H1 (cell line): ENCODE data around the gene ZCCHC17. TPM values are rescaled to one million over a fixed set of nuclear protein-coding genes. Genes with fewer than 3 reads are reported as not detected.

ENCODE experiments used
- CTCF ChIA-PET: fragments of 300-600 bp; sonication (Branson Sonifier 250); formaldehyde crosslinking; loops from one replicate; lab custom pipeline; 2021; ENCODE audit not compliant: partially characterized antibody; lab: Charles Lee
- POLR2A ChIA-PET: fragments of 300-600 bp; sonication (Branson Sonifier 250); formaldehyde crosslinking; loops from one replicate; lab custom pipeline; 2021; ENCODE audit warnings: inconsistent platforms; ENCODE audit not compliant: partially characterized antibody; lab: Charles Lee
- DNase-seq, 2 experiments: peaks; one replicate each; pipeline versions ENCODE4 v3.0.0 to v3.0.0-alpha.2; 2010 to 2022; ENCODE audit warnings: low spot score in 2 of 2, low read depth in 1 of 2, mixed read lengths in 1 of 2
- FAIRE-seq: peaks from 2 replicates; lab custom pipeline; 2011; peaks lifted over from hg19 to GRCh38; lab: Jason Lieb, UNC
- H2AFZ ChIP-seq: 2 replicates; pipeline ENCODE4 v1.8.1; 2012; ENCODE audit warnings: low read length, inconsistent platforms
- H2AK5ac ChIP-seq: 2 replicates; pipeline ENCODE4 v1.6.1; 2013; ENCODE audit warnings: low read depth, low read length
- H2BK120ac ChIP-seq: replicated peaks from 2 replicates; pipeline ENCODE3; 2013; ENCODE audit warnings: low read depth, low read length, inconsistent platforms
- H2BK12ac ChIP-seq: 2 replicates; pipeline ENCODE4 v1.6.1; 2013; ENCODE audit warnings: low read depth, low read length
- H2BK15ac ChIP-seq: 2 replicates; pipeline ENCODE4 v1.6.1; 2013; ENCODE audit warnings: low read length
- H2BK20ac ChIP-seq: 2 replicates; pipeline ENCODE4 v1.6.1; 2013; ENCODE audit warnings: low read length
- H2BK5ac ChIP-seq: 2 replicates; pipeline ENCODE4 v1.6.1; 2013; ENCODE audit warnings: low read depth, low read length
- H3K14ac ChIP-seq: 2 replicates; pipeline ENCODE4 v1.6.1; 2013; ENCODE audit warnings: inconsistent platforms; ENCODE audit not compliant: insufficient read length
- H3K18ac ChIP-seq: 2 replicates; pipeline ENCODE4 v1.6.1; 2013; ENCODE audit warnings: low read length; ENCODE audit errors: extremely low read depth
- H3K23ac ChIP-seq: 2 replicates; pipeline ENCODE4 v1.6.1; 2013; ENCODE audit warnings: inconsistent platforms; ENCODE audit not compliant: insufficient read length
- H3K23me2 ChIP-seq: 2 replicates; pipeline ENCODE4 v1.6.1; 2013; ENCODE audit warnings: low read depth, low read length
- H3K27ac ChIP-seq: 2 replicates; pipeline ENCODE4 v1.6.1; 2011; ENCODE audit warnings: low read depth, low read length, inconsistent platforms
- H3K27me3 ChIP-seq, 4 experiments: replicated peaks in 1 of 4; 1 replicate in 1 of 4; 2 replicates in 3 of 4; pipeline versions ENCODE4 v1.6.1 to v1.8.1; 2011 to 2013; ENCODE audit warnings: low read length in 3 of 4, mild to moderate bottlenecking in 3 of 4, inconsistent platforms in 2 of 4, mixed read lengths in 2 of 4, moderate library complexity in 1 of 4; ENCODE audit not compliant: control insufficient read depth in 3 of 4, insufficient read depth in 3 of 4; ENCODE audit errors: extremely low read depth in 1 of 4
- H3K36me3 ChIP-seq, 4 experiments: 2 replicates each; pipeline versions ENCODE4 v1.6.1 to v1.8.1; 2011 to 2013; ENCODE audit warnings: mild to moderate bottlenecking in 4 of 4, low read length in 3 of 4, moderate library complexity in 2 of 4, control low read depth in 1 of 4, inconsistent platforms in 1 of 4; ENCODE audit not compliant: insufficient read depth in 4 of 4, control insufficient read depth in 2 of 4
- H3K4ac ChIP-seq: replicated peaks from 2 replicates; pipeline ENCODE3; 2013; ENCODE audit warnings: low read length, low read depth, mixed read lengths, inconsistent platforms; ENCODE audit not compliant: insufficient read length
- H3K4me1 ChIP-seq, 4 experiments: replicated peaks in 1 of 4; 1 replicate in 1 of 4; 2 replicates in 3 of 4; pipeline versions ENCODE4 v1.6.1 to v1.8.1; 2011 to 2013; ENCODE audit warnings: low read length in 3 of 4, inconsistent platforms in 2 of 4, mixed read lengths in 1 of 4; ENCODE audit not compliant: insufficient read depth in 4 of 4, control insufficient read depth in 3 of 4
- H3K4me2 ChIP-seq, 2 experiments: 2 replicates each; pipeline versions ENCODE4 v1.6.1 to v1.8.1; 2011 to 2013; ENCODE audit warnings: low read depth in 2 of 2, low read length in 2 of 2, control low read depth in 1 of 2, inconsistent platforms in 1 of 2, mild to moderate bottlenecking in 1 of 2; ENCODE audit not compliant: insufficient read depth in 1 of 2
- H3K4me3 ChIP-seq, 4 experiments: fragments of 200-600, 300-600 bp in 1 of 4; sonication (generic), shearing (Covaris generic), sonication (Bioruptor Twin) in 1 of 4; 2 replicates each; pipeline versions ENCODE4 v1.5.1 to v1.8.1; 2011 to 2016; ENCODE audit warnings: low read length in 4 of 4, low read depth in 3 of 4, control low read depth in 2 of 4, inconsistent platforms in 2 of 4, mild to moderate bottlenecking in 2 of 4, mixed read lengths in 1 of 4, moderate library complexity in 1 of 4; ENCODE audit not compliant: insufficient read depth in 2 of 4; ENCODE audit errors: extremely low read depth in 1 of 4
- H3K56ac ChIP-seq: replicated peaks from 2 replicates; pipeline ENCODE3; 2013; ENCODE audit warnings: low read depth, mild to moderate bottlenecking, mixed read lengths, low read length, inconsistent platforms; ENCODE audit not compliant: insufficient read length
- H3K79me1 ChIP-seq: 2 replicates; pipeline ENCODE4 v1.6.1; 2013; ENCODE audit warnings: low read depth, low read length, control low read depth
- H3K79me2 ChIP-seq, 2 experiments: 2 replicates each; pipeline versions ENCODE4 v1.6.1 to v1.8.1; 2012 to 2013; ENCODE audit warnings: low read length in 2 of 2, mild to moderate bottlenecking in 2 of 2, inconsistent platforms in 1 of 2; ENCODE audit not compliant: insufficient read depth in 2 of 2, control insufficient read depth in 1 of 2
- H3K9ac ChIP-seq, 4 experiments: replicated peaks in 1 of 4; 1 replicate in 1 of 4; 2 replicates in 3 of 4; pipeline versions ENCODE4 v1.6.1 to v1.8.1; 2011 to 2013; ENCODE audit warnings: low read depth in 3 of 4, low read length in 3 of 4, control low read depth in 2 of 4, mild to moderate bottlenecking in 2 of 4, moderate library complexity in 2 of 4, inconsistent platforms in 1 of 4; ENCODE audit errors: extremely low read depth in 1 of 4
- H3K9me3 ChIP-seq, 2 experiments: 2 replicates each; pipeline versions ENCODE4 v1.6.1 to v1.8.1; 2012 to 2013; ENCODE audit warnings: mild to moderate bottlenecking in 2 of 2, moderate library complexity in 2 of 2, control low read depth in 1 of 2, inconsistent platforms in 1 of 2, low read depth in 1 of 2, low read length in 1 of 2, mixed read lengths in 1 of 2; ENCODE audit not compliant: insufficient read depth in 2 of 2
- H4K20me1 ChIP-seq, 2 experiments: replicated peaks in 1 of 2; 2 replicates each; pipeline versions ENCODE3 to v1.8.1; 2011 to 2013; ENCODE audit warnings: inconsistent platforms in 2 of 2, low read length in 2 of 2, mild to moderate bottlenecking in 1 of 2; ENCODE audit not compliant: insufficient read depth in 2 of 2, control insufficient read depth in 1 of 2
- H4K5ac ChIP-seq: 2 replicates; pipeline ENCODE4 v1.6.1; 2013; ENCODE audit warnings: low read length, low read depth, mixed read lengths, inconsistent platforms; ENCODE audit not compliant: insufficient read length
- H4K8ac ChIP-seq: 2 replicates; pipeline ENCODE4 v1.8.0; 2013; ENCODE audit warnings: mild to moderate bottlenecking, moderate library complexity, low read length, inconsistent platforms; ENCODE audit not compliant: insufficient read depth; ENCODE audit errors: extremely low read depth
- H4K91ac ChIP-seq: replicated peaks from 2 replicates; pipeline ENCODE3; 2013; ENCODE audit warnings: low read length, mixed read lengths, inconsistent platforms; ENCODE audit not compliant: insufficient read length
- CBX8 ChIP-seq: fragments of 300-800, 300-1000 bp; sonication (generic); IDR thresholded peaks from 2 replicates; pipeline ENCODE4 v1.7.1; 2016; ENCODE audit warnings: low read depth, low read length, borderline replicate concordance
- HDAC2 ChIP-seq, 2 experiments: fragments of 300-600 bp in 1 of 2; sonication (generic) in 1 of 2; IDR thresholded peaks; 2 replicates each; pipeline ENCODE4 v1.6.1; 2011 to 2012; ENCODE audit warnings: low read depth in 2 of 2, low read length in 2 of 2, mild to moderate bottlenecking in 2 of 2, moderate library complexity in 2 of 2, borderline replicate concordance in 1 of 2, inconsistent platforms in 1 of 2
- KDM4A ChIP-seq: IDR thresholded peaks from one replicate; pipeline ENCODE4 v1.7.1; 2012; ENCODE audit warnings: low read depth, mild to moderate bottlenecking, moderate library complexity, low read length, inconsistent platforms; ENCODE audit not compliant: severe bottlenecking
- SIN3A ChIP-seq, 2 experiments: IDR thresholded peaks in 1 of 2; conservative IDR thresholded peaks in 1 of 2; 2 replicates each; pipeline ENCODE4 v1.6.1; 2011 to 2012; ENCODE audit warnings: low read length in 2 of 2, improper control_type of control experiment in 1 of 2, low read depth in 1 of 2, mild to moderate bottlenecking in 1 of 2
- SP1 ChIP-seq: IDR thresholded peaks from 2 replicates; pipeline ENCODE4 v1.6.1; 2011; ENCODE audit warnings: low read depth, low read length
- SUZ12 ChIP-seq: fragments of 200-600 bp; sonication (generic); IDR thresholded peaks from 2 replicates; pipeline ENCODE4 v1.6.1; 2012; ENCODE audit warnings: mild to moderate bottlenecking, inconsistent platforms, low read length, moderate library complexity, mixed read lengths
- WGBS, 2 experiments: shearing (Covaris generic) in 1 of 2; methylation state at CpG; one replicate each; pipeline versions ENCODE4 v1.1.6 to v1.1.7; 2013 to 2015; ENCODE audit warnings: low lambda C conversion rate in 2 of 2, mixed read lengths in 2 of 2, inconsistent platforms in 1 of 2, low coverage in 1 of 2, missing lambda C conversion rate in 1 of 2; ENCODE audit not compliant: insufficient replicate concordance in 2 of 2, insufficient coverage in 1 of 2, insufficient read length in 1 of 2; ENCODE audit errors: extremely low coverage in 1 of 2, missing lambda C conversion rate in 1 of 2; 5-methylcytosine and 5-hydroxymethylcytosine counted together
- long read RNA-seq, 2 experiments: library from RNA in 1 of 2; library from capped mRNA in 1 of 2; stranded (forward); transcript quantifications; one replicate each; pipeline ENCODE4 v2.0.0, GENCODE V29; 2021; ENCODE audit warnings: inconsistent platforms in 1 of 2
- polyA minus RNA-seq, 3 experiments: library from RNA; depleted of rRNA, polyadenylated mRNA; stranded (reverse); fragments of >200 nt; gene quantifications; 1 replicate in 2 of 3; 2 replicates in 1 of 3; pipeline ENCODE4 v1.2.3, GENCODE V29; 2011
- polyA plus RNA-seq, 7 experiments: library from polyadenylated mRNA; depleted of rRNA in 3 of 7; stranded (reverse) in 5 of 7; unstranded in 2 of 7; fragments of >200 nt in 5 of 7; fragments of 200-250 nt in 2 of 7; gene quantifications; 1 replicate in 5 of 7; 2 replicates in 1 of 7; 4 replicates in 1 of 7; pipeline versions ENCODE4 v1.2.1 to v1.2.3, GENCODE V29; 2011 to 2013; ENCODE audit warnings: missing spikeins in 2 of 7, mixed read lengths in 2 of 7
- total RNA-seq: library from RNA; stranded (reverse); fragmentation: NEBNext Ultra II Directional; extraction: Animal tissue kit (Norgen Biotek cat#: 25700); gene quantifications from 2 replicates; pipeline ENCODE4 v1.2.1, GENCODE V29; 2021

Gene ZCCHC17
- 55.5 and 59.3 TPM in 2 replicates for total RNA-seq
- polyA plus RNA-seq (2011; rRNA removed): 31.9 and 51.6 TPM in 2 replicates
- polyA plus RNA-seq (2011; cell fraction: cytosol; rRNA removed): 47.0 TPM
- polyA plus RNA-seq (2011; cell fraction: nucleus; rRNA removed): 20.9 TPM
- polyA plus RNA-seq (2012, experiment 1 of 2): 57.4 to 64.4 TPM (median 58.7 TPM) in 4 replicates
- polyA plus RNA-seq (2012, experiment 2 of 2): 25.0 TPM
- polyA plus RNA-seq (2013, experiment 1 of 2): 57.8 TPM
- 60.3 TPM for polyA plus RNA-seq (2013, experiment 2 of 2)
- polyA minus RNA-seq (2011; rRNA and poly(A)+ RNA removed): 30.3 and 34.8 TPM in 2 replicates
- 16.1 TPM for polyA minus RNA-seq (2011; cell fraction: cytosol; rRNA and poly(A)+ RNA removed)
- 16.0 TPM for polyA minus RNA-seq (2011; cell fraction: nucleus; rRNA and poly(A)+ RNA removed)
- long read RNA-seq, experiment 1, transcript ZCCHC17-201 (8 exons, 1,605 nt): major isoform, 7 of 48 reads
- long read RNA-seq, experiment 1, partial matches to known transcripts: 35 of 48 reads
- long read RNA-seq, experiment 1, other reads (novel, unspliced or antisense): 6 of 48 reads
- long read RNA-seq, experiment 2, transcript ZCCHC17-201 (8 exons, 1,605 nt): major isoform, 95 of 199 reads
- long read RNA-seq, experiment 2, transcript ZCCHC17-202 (8 exons, 1,730 nt): minor isoform, 16 of 199 reads
- long read RNA-seq, experiment 2, transcript ZCCHC17-206 (7 exons, 1,534 nt): minor isoform, 6 of 199 reads
- long read RNA-seq, experiment 2, transcript ZCCHC17-204 (9 exons, 1,705 nt): minor isoform, 25 of 199 reads
- long read RNA-seq, experiment 2, partial matches to known transcripts: 5 of 199 reads
- long read RNA-seq, experiment 2, other reads (novel, unspliced or antisense): 50 of 199 reads

GRCh38 chr1:31296486-31297276, at the start of gene ZCCHC17, which contains the start of gene SNRNP40:
ZCCHC17 (plus strand) TSS chr1:31297032; CDS start chr1:31310099, 13,067 bp downstream.
SNRNP40 (minus strand) TSS chr1:31296788; CDS start chr1:31296751, 37 bp downstream.
- Histone ChIP-seq H2BK20ac (no peak within 1 kb of the TSS), H3K23me2 (peaks cover 8% of the 10 kb centered on the region), H4K5ac (peak within 1 kb of the TSS; percentile 93), H3K27ac (peak within 1 kb of the TSS; percentile 97), H4K8ac (peak within 1 kb of the TSS; percentile 99; the same call in 1 of the 2 replicates), H3K4me1 (peaks cover 0 to 8% (median 4%) of the 10 kb centered on the region in 4 experiments; a peak in 4 of 7 replicates), H2AK5ac (no peak within 1 kb of the TSS), H3K36me3 (peaks cover 12 to 32% (median 21%) of the 10 kb centered on the region in 4 experiments), H2BK15ac (no peak within 1 kb of the TSS), H3K14ac (no peak within 1 kb of the TSS), H3K27me3 (no peaks in the 10 kb centered on the region), H2BK120ac (no peak within 1 kb of the TSS), H2BK12ac (peak within 1 kb of the TSS; percentile 30; the same call in 1 of the 2 replicates), H3K9ac (peak within 1 kb of the TSS; percentile 94 to 99 (median 95)), H2AFZ (peak within 1 kb of the TSS; percentile 46; the same call in 1 of the 2 replicates), H3K4me2 (peak within 1 kb of the TSS; percentile 92 to 97), H3K4me3 (peak within 1 kb of the TSS; percentile 90 to 99 (median 93)), H4K91ac (peak within 1 kb of the TSS; percentile 44), H3K23ac (no peak within 1 kb of the TSS), H3K79me1 (peaks cover 15% of the 10 kb centered on the region), H4K20me1 (peaks cover 0 to 3% of the 10 kb centered on the region in 2 experiments), H2BK5ac (peak within 1 kb of the TSS; percentile 90), H3K56ac (peak within 1 kb of the TSS; percentile 91), H3K9me3 (no peaks in the 10 kb centered on the region), H3K18ac (peak within 1 kb of the TSS; percentile 94), H3K79me2 (peaks cover 22 to 78% of the 10 kb centered on the region in 2 experiments), H3K4ac (peak within 1 kb of the TSS; percentile 94)
- DNase-seq: peak; percentile 91 to 96
- FAIRE-seq: peak; percentile 94
- POLR2A ChIA-PET: interaction anchor here (0.6 to 2.4 kb wide), 32 partner anchors 9 to 368 kb away, joined by 3 to 12 read pairs (median 4); no protein-coding TSS in a partner anchor
- WGBS, 2 experiments: 1% methylated on average over 53 of the region's 53 CpGs; no CpG with 5 or more reads in 1 of the 2 experiments
- CTCF ChIA-PET: interaction anchor here (0.8 to 2.2 kb wide), 6 partner anchors 21 to 124 kb away, joined by 3 to 7 read pairs (median 4); no protein-coding TSS in a partner anchor
- TF ChIP-seq SP1 (peak; percentile 92), CBX8 (no peak), HDAC2 (IDR thresholded peaks at IDR 0.05; ENCODE audit: borderline replicate concordance in 1 of 2, low read depth in 2 of 2, low read length in 2 of 2) (no peak), KDM4A (peak; percentile 62), SUZ12 (no peak), SIN3A (conservative IDR thresholded peaks at IDR 0.05 in 1 of 2, IDR thresholded peaks at IDR 0.05 in 1 of 2; ENCODE audit: low read depth in 1 of 2, low read length in 2 of 2) (peak; percentile 62 to 71; a peak in 2 of 4 replicates)
